ENCODE data around the gene GMIP.

GMIP gene

GRCh38 chr19:19655641-19656343 is 12.3 kb upstream of the GMIP start:
- H3K4me3 ChIP-seq (ENCODE audit: low read depth, low read length), result no peak overlapping the region
- no peak overlapping the region for H3K27ac ChIP-seq
- no peaks in the 10 kb centered on the region for H3K27me3 ChIP-seq (ENCODE audit: insufficient read depth, low read depth, severe bottlenecking)
- peaks cover 93% of the 10 kb centered on the region for H3K36me3 ChIP-seq
- H3K9me3 ChIP-seq (ENCODE audit: severe bottlenecking), result no peaks in the 10 kb centered on the region
- TF ChIP-seq, protein P1, sequence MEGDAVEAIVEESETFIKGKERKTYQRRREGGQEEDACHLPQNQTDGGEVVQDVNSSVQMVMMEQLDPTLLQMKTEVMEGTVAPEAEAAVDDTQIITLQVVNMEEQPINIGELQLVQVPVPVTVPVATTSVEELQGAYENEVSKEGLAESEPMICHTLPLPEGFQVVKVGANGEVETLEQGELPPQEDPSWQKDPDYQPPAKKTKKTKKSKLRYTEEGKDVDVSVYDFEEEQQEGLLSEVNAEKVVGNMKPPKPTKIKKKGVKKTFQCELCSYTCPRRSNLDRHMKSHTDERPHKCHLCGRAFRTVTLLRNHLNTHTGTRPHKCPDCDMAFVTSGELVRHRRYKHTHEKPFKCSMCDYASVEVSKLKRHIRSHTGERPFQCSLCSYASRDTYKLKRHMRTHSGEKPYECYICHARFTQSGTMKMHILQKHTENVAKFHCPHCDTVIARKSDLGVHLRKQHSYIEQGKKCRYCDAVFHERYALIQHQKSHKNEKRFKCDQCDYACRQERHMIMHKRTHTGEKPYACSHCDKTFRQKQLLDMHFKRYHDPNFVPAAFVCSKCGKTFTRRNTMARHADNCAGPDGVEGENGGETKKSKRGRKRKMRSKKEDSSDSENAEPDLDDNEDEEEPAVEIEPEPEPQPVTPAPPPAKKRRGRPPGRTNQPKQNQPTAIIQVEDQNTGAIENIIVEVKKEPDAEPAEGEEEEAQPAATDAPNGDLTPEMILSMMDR (IDR thresholded peaks at IDR 0.05; ENCODE audit: low read depth, low read length), result no peak
- DNase-seq, result no peak

GRCh38 chr19:19655051-19655594 is 11.7 kb upstream of the GMIP start:
- TF ChIP-seq, protein P1 (IDR thresholded peaks at IDR 0.05; ENCODE audit: low read depth, low read length), result no peak
- Histone ChIP-seq H3K27ac (no peak overlapping the region), H3K27me3 (ENCODE audit: insufficient read depth, low read depth, severe bottlenecking) (no peaks in the 10 kb centered on the region), H3K9me3 (ENCODE audit: severe bottlenecking) (no peaks in the 10 kb centered on the region), H3K36me3 (peaks cover 98% of the 10 kb centered on the region), H3K4me3 (ENCODE audit: low read depth, low read length) (no peak overlapping the region)
- no peak for DNase-seq

GRCh38 chr19:19654441-19654840 is 11.0 kb upstream of the GMIP start:
- DNase-seq, result no peak
- TF ChIP-seq, protein P1 (IDR thresholded peaks at IDR 0.05; ENCODE audit: low read depth, low read length), result no peak
- peaks cover 98% of the 10 kb centered on the region for H3K36me3 ChIP-seq
- no peak overlapping the region for H3K27ac ChIP-seq
- H3K9me3 ChIP-seq (ENCODE audit: severe bottlenecking), result no peaks in the 10 kb centered on the region
- no peaks in the 10 kb centered on the region for H3K27me3 ChIP-seq (ENCODE audit: insufficient read depth, low read depth, severe bottlenecking)
- no peak overlapping the region for H3K4me3 ChIP-seq (ENCODE audit: low read depth, low read length)

DNA sequence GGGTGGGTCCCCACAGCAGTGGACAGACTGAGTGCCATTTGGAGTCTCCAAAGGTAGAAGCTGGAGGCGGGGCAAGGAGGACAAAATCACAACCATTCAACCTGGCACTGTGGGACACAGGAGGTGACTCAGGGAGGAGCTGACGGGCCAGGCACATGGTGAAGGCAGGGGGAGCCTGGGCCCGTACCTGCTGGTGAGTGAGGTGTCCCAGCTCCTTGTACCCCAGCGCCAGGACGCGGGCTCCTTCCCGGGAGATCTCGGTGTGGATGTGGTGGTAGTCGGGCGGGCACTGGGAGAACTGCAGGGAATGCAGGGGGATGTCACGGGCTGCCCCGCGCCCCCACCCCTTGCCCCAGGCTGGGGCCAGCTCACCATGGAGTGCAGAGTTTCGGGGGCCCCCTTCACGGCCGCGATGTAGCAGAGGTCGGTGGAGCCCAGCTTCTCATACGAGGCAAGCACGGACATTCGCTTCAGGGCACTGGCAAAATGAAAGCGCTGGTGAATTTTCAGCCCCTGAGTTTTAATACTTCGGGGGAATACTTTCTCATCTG is 10.2 kb upstream of the GMIP start:
- H3K27ac ChIP-seq, result no peak overlapping the region
- DNase-seq, result no peak
- no peaks in the 10 kb centered on the region for H3K9me3 ChIP-seq (ENCODE audit: severe bottlenecking)
- TF ChIP-seq, protein P1 (IDR thresholded peaks at IDR 0.05; ENCODE audit: low read depth, low read length), result no peak
- peaks cover 93% of the 10 kb centered on the region for H3K36me3 ChIP-seq
- H3K4me3 ChIP-seq (ENCODE audit: low read depth, low read length), result no peak overlapping the region
- H3K27me3 ChIP-seq (ENCODE audit: insufficient read depth, low read depth, severe bottlenecking), result no peaks in the 10 kb centered on the region

- H3K27me3 ChIP-seq (ENCODE audit: insufficient read depth, low read depth, severe bottlenecking), result no peaks in the 10 kb centered on the region
- peaks cover 89% of the 10 kb centered on the region for H3K36me3 ChIP-seq
- TF ChIP-seq, protein P1 (IDR thresholded peaks at IDR 0.05; ENCODE audit: low read depth, low read length), result no peak
- no peak for DNase-seq
- H3K4me3 ChIP-seq (ENCODE audit: low read depth, low read length), result no peak overlapping the region
- no peaks in the 10 kb centered on the region for H3K9me3 ChIP-seq (ENCODE audit: severe bottlenecking)
- no peak overlapping the region for H3K27ac ChIP-seq
Measured at GRCh38 chr19:19652482-19653295, 9.2 kb upstream of the GMIP start.
